Activated naive CD8-positive, alpha-beta T cell treated with anti-CD3 and anti-CD28 coated beads, Interleukin-2, amount 50 U/mL, for 24 hours (primary cell): ENCODE data around the gene TBL1X.
"Not testable (repeated sequence)": the region's sequence is repeated elsewhere in the genome, so short reads cannot be mapped to it uniquely, and the experiment has no call there.

Source experiments
- ATAC-seq: fragments of 150-1000 bp; cut with Tn5 transposase; one replicate; pipeline ENCODE4 v1.10.0; 2021
- DNase-seq: peaks from one replicate; pipeline ENCODE4 v3.0.0; 2021
- H3K27ac Mint-ChIP-seq: one replicate; pipeline ENCODE4 v1.8.0; 2021; ENCODE audit warnings: mild to moderate bottlenecking, mixed read lengths
- H3K27me3 Mint-ChIP-seq: one replicate; pipeline ENCODE4 v1.8.0; 2021; ENCODE audit warnings: mixed read lengths
- H3K36me3 Mint-ChIP-seq: one replicate; pipeline ENCODE4 v1.8.0; 2021; ENCODE audit warnings: low read depth, mixed read lengths
- H3K4me1 Mint-ChIP-seq: one replicate; pipeline ENCODE4 v1.8.0; 2021; ENCODE audit warnings: mixed read lengths
- H3K4me3 Mint-ChIP-seq: one replicate; pipeline ENCODE4 v1.8.0; 2021; ENCODE audit warnings: mild to moderate bottlenecking, moderate library complexity, mixed read lengths
- H3K9me3 Mint-ChIP-seq: one replicate; pipeline ENCODE4 v1.8.0; 2021; ENCODE audit warnings: mixed read lengths

Gene TBL1X

GRCh38 chrX:9737363-9737762 is 272.5 kb downstream of the TBL1X start:
- no peaks in the 10 kb centered on the region for H3K9me3 Mint-ChIP-seq
- no peak overlapping the region for H3K4me3 Mint-ChIP-seq
- peaks cover 8% of the 10 kb centered on the region for H3K27me3 Mint-ChIP-seq
- ATAC-seq (no peak), DNase-seq (no peak)
- H3K36me3 Mint-ChIP-seq, result no peaks in the 10 kb centered on the region
- no peaks in the 10 kb centered on the region for H3K4me1 Mint-ChIP-seq
- H3K27ac Mint-ChIP-seq, result no peak overlapping the region

DNA sequence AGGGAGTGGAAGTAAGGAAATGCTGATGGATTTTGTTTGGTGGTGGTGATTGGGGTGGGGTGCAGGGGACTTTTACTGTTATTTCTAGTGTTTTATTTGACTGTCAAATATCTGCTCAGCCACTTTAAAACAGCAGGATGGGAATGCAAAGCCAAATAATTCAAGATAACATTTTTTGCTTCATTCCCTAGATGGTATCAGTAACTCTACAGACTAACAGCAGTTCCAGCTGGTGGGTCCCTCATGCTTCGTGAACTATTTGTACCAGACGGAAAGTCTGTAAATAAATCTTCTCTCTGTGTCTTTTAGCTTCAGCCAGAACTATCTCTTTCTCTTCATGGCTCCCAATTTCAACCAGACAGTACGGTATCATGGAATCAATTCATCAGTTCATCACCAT is 273.3 kb downstream of the TBL1X start:
- no peak overlapping the region for H3K27ac Mint-ChIP-seq
- peaks cover 8% of the 10 kb centered on the region for H3K27me3 Mint-ChIP-seq
- H3K9me3 Mint-ChIP-seq, result no peaks in the 10 kb centered on the region
- ATAC-seq (no peak), DNase-seq (no peak)
- H3K4me1 Mint-ChIP-seq, result no peaks in the 10 kb centered on the region
- H3K36me3 Mint-ChIP-seq, result no peaks in the 10 kb centered on the region
- no peak overlapping the region for H3K4me3 Mint-ChIP-seq

- peaks cover 2% of the 10 kb centered on the region for H3K36me3 Mint-ChIP-seq
- H3K27me3 Mint-ChIP-seq, result peaks cover 6% of the 10 kb centered on the region
- ATAC-seq (no peak), DNase-seq (no peak)
- H3K4me3 Mint-ChIP-seq, result no peak overlapping the region
- H3K27ac Mint-ChIP-seq, result no peak overlapping the region
- H3K9me3 Mint-ChIP-seq, result no peaks in the 10 kb centered on the region
- no peaks in the 10 kb centered on the region for H3K4me1 Mint-ChIP-seq
These were observed 274.3 kb downstream of the TBL1X start for GRCh38 chrX:9739130-9739529.

GRCh38 chrX:9745417-9746115 is 280.7 kb downstream of the TBL1X start:
- peaks cover 17% of the 10 kb centered on the region for H3K4me1 Mint-ChIP-seq
- H3K27me3 Mint-ChIP-seq, result peaks cover 3% of the 10 kb centered on the region
- H3K27ac Mint-ChIP-seq, result no peak overlapping the region
- H3K9me3 Mint-ChIP-seq, result peaks cover 6% of the 10 kb centered on the region
- no peak for DNase-seq
- peaks cover 9% of the 10 kb centered on the region for H3K36me3 Mint-ChIP-seq
- no peak overlapping the region for H3K4me3 Mint-ChIP-seq
- ATAC-seq, result peak; percentile 10

GRCh38 chrX:9746148-9746888 is 281.5 kb downstream of the TBL1X start:
- Mint-ChIP-seq H3K27me3 (peaks cover 3% of the 10 kb centered on the region), H3K4me3 (no peak overlapping the region), H3K36me3 (peaks cover 9% of the 10 kb centered on the region), H3K9me3 (peaks cover 6% of the 10 kb centered on the region), H3K4me1 (peaks cover 17% of the 10 kb centered on the region), H3K27ac (no peak overlapping the region)
- DNase-seq (no peak), ATAC-seq (no peak)

DNA sequence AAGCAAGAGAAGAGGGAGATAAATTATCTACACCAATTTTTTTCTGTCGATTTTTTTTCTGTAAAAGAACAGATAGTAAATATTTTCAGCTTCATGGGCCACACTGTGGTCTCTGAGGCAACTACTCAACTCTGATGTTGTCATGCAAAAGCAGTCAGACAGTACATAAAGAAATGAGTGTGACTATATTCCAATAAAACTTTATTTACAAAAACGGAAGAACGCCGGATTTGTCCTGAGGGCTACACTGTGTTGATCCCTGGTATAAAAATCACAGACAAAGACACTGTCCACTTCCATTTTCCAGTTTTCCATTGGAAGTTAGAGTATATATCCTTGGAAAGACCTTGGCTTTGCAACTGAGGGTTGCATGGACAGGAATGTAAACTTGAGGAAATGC is 282.8 kb downstream of the TBL1X start:
- no peak overlapping the region for H3K4me3 Mint-ChIP-seq
- H3K27ac Mint-ChIP-seq, result no peak overlapping the region
- H3K27me3 Mint-ChIP-seq, result peaks cover 3% of the 10 kb centered on the region
- peaks cover 6% of the 10 kb centered on the region for H3K9me3 Mint-ChIP-seq
- H3K4me1 Mint-ChIP-seq, result peaks cover 17% of the 10 kb centered on the region
- ATAC-seq, result no peak
- peaks cover 9% of the 10 kb centered on the region for H3K36me3 Mint-ChIP-seq
- DNase-seq, result no peak

GRCh38 chrX:9749146-9749692 is 284.4 kb downstream of the TBL1X start:
- Mint-ChIP-seq H3K4me3 (no peak overlapping the region), H3K4me1 (peaks cover 17% of the 10 kb centered on the region)
- no peak for ATAC-seq

GRCh38 chrX:9757366-9757765 is 292.5 kb downstream of the TBL1X start:
- peaks cover 3% of the 10 kb centered on the region for H3K9me3 Mint-ChIP-seq
- ATAC-seq, result no peak
- no peaks in the 10 kb centered on the region for H3K4me1 Mint-ChIP-seq
- no peak for DNase-seq
- H3K27ac Mint-ChIP-seq, result no peak overlapping the region
- no peak overlapping the region for H3K4me3 Mint-ChIP-seq
- peaks cover 5% of the 10 kb centered on the region for H3K27me3 Mint-ChIP-seq
- no peaks in the 10 kb centered on the region for H3K36me3 Mint-ChIP-seq

More at GRCh38 chrX:9749146-9749692, 284.4 kb downstream of the TBL1X start:
- peaks cover 7% of the 10 kb centered on the region for H3K36me3 Mint-ChIP-seq
- H3K27ac Mint-ChIP-seq, result no peak overlapping the region
- no peak for DNase-seq
- peaks cover 3% of the 10 kb centered on the region for H3K27me3 Mint-ChIP-seq
- peaks cover 6% of the 10 kb centered on the region for H3K9me3 Mint-ChIP-seq

- Mint-ChIP-seq H3K9me3 (peaks cover 3% of the 10 kb centered on the region), H3K27me3 (peaks cover 6% of the 10 kb centered on the region), H3K27ac (no peak overlapping the region), H3K4me3 (no peak overlapping the region), H3K36me3 (no peaks in the 10 kb centered on the region), H3K4me1 (no peaks in the 10 kb centered on the region)
- DNase-seq, result no peak
- no peak for ATAC-seq
These were observed 293.3 kb downstream of the TBL1X start for GRCh38 chrX:9758021-9758638.

GRCh38 chrX:9759337-9759736 is 294.5 kb downstream of the TBL1X start:
- H3K4me3 Mint-ChIP-seq, result no peak overlapping the region
- H3K36me3 Mint-ChIP-seq, result no peaks in the 10 kb centered on the region
- DNase-seq (no peak), ATAC-seq (no peak)
- H3K27me3 Mint-ChIP-seq, result peaks cover 6% of the 10 kb centered on the region
- no peaks in the 10 kb centered on the region for H3K4me1 Mint-ChIP-seq
- H3K9me3 Mint-ChIP-seq, result peaks cover 3% of the 10 kb centered on the region
- no peak overlapping the region for H3K27ac Mint-ChIP-seq

DNA sequence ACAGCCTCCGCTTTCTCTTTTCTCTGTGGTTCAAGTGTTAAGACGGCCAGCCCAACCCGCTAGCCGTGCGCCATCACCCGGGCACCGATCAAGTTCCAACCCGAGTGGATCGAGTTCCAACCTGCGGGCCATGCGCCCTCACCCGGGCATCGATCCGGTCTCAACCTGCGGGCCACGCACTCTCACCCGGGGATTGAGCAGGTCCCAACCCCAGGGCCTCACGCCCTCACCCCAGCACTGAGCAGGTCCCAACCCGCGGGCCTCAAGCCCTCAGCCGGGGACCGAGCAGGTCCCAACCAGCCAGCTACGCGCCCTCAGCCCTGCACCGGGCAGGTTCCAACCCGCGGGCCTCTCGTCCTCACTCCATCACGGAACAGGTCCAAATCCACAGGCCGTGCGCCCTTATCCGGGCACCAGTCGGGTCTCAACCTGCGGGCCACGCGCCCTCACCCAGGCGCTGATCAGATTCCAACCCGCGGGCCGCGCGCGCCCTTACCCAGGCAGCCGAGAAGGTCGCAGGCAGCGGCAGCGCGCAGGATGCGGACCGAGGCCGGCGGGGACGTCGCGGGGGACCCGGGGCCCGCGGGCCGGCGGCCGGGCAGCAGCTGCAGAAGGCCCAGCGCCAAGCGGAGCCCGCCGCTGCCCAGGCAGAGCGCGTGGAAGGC is 300.3 kb downstream of the TBL1X start:
- Mint-ChIP-seq H3K9me3 (no peaks in the 10 kb centered on the region), H3K27ac (no peak overlapping the region), H3K4me1 (no peaks in the 10 kb centered on the region), H3K4me3 (no peak overlapping the region), H3K27me3 (peaks cover 21% of the 10 kb centered on the region), H3K36me3 (no peaks in the 10 kb centered on the region)
- DNase-seq, result no peak
- no peak for ATAC-seq

DNA sequence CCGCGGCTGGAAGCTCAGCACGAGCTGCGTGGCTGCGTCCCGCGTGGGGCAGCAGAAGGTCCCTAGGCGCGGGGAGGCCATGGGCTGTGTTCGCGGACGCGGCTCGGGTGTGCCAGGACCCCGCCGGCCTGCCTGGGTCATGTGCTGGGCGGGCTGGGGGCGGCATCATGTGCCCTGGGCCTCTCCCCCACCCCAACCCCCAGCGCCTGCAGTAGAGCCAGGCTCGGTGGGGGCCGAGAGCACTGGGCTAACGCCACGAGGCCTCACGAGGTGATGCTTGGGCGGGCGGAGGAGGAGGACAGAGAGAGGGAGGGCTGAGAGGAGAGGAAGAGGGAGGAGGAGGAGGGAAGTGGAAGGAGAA is 300.9 kb downstream of the TBL1X start, which contains the start of gene GPR143:
GPR143 (minus strand) TSS at position 111 of the 361 bp plus-strand sequence; CDS start at position 81, 30 bp downstream.
- Mint-ChIP-seq H3K4me1 (no peaks in the 10 kb centered on the region), H3K27ac (no peak within 1 kb of the TSS), H3K9me3 (no peaks in the 10 kb centered on the region), H3K27me3 (peaks cover 18% of the 10 kb centered on the region), H3K36me3 (no peaks in the 10 kb centered on the region), H3K4me3 (no peak within 1 kb of the TSS)
- ATAC-seq, result no peak
- DNase-seq, result no peak

DNA sequence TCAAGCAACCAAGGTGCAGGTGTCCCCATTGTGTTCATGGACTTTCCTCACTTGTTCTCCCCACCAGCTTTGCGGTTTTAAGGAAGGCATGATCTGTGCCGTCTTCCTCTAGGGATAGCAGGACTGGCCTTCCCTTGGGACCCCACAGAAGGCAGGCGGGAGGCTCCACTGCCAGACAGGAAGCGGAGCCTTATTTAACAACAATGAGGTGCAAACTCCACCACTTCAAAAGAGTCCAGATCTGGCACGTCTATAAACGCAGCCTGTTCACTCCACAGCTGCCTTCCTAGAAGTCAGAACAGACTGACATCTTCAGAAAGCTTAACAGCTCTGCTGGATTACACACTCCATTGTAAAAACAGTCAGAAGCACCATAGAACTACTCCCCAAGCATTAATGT is 302.5 kb downstream of the TBL1X start:
- no peaks in the 10 kb centered on the region for H3K4me1 Mint-ChIP-seq
- H3K27ac Mint-ChIP-seq, result no peak overlapping the region
- ATAC-seq (no peak), DNase-seq (no peak)
- no peaks in the 10 kb centered on the region for H3K9me3 Mint-ChIP-seq
- peaks cover 19% of the 10 kb centered on the region for H3K27me3 Mint-ChIP-seq
- no peak overlapping the region for H3K4me3 Mint-ChIP-seq
- no peaks in the 10 kb centered on the region for H3K36me3 Mint-ChIP-seq

DNA sequence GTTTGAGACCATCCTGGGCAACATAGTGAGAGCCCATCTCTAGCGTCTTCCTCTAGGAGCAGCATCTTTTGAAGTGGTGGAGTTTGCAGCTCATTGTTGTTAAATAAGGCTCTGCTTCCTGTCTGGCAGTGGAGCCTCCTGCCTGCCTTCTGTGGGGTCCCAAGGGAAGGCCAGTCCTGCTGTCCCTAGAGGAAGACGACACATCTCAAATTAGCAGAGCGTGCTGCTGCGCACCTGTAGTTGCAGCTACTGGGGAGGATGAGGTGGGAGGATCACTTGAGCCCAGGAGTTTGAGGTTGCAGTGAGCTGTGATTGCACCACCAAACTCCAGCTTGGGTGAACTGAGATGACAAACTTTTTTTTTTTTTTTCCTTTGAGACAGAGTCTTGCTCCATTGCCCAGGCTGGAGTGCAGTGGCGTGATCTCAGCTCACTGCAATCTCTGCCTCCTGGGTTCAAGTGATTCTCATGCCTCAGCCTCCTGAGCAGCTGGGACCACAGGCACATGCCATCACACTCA is 303.5 kb downstream of the TBL1X start:
- not testable (repeated sequence) for H3K27ac Mint-ChIP-seq, H3K9me3 Mint-ChIP-seq, H3K4me3 Mint-ChIP-seq, ATAC-seq, DNase-seq, H3K36me3 Mint-ChIP-seq, H3K4me1 Mint-ChIP-seq
- H3K27me3 Mint-ChIP-seq, result peaks cover 18% of the 10 kb centered on the region
